HG02763 (cell line): ENCODE results near the gene PIAS4.

ENCODE experiments used
- ATAC-seq: cut with Tn5 transposase; IDR thresholded peaks from one replicate; pipeline ENCODE4 v1.9.1; 2021; ENCODE audit warnings: mild to moderate bottlenecking, moderate library complexity; ENCODE audit not compliant: unreplicated experiment

Gene PIAS4

DNA sequence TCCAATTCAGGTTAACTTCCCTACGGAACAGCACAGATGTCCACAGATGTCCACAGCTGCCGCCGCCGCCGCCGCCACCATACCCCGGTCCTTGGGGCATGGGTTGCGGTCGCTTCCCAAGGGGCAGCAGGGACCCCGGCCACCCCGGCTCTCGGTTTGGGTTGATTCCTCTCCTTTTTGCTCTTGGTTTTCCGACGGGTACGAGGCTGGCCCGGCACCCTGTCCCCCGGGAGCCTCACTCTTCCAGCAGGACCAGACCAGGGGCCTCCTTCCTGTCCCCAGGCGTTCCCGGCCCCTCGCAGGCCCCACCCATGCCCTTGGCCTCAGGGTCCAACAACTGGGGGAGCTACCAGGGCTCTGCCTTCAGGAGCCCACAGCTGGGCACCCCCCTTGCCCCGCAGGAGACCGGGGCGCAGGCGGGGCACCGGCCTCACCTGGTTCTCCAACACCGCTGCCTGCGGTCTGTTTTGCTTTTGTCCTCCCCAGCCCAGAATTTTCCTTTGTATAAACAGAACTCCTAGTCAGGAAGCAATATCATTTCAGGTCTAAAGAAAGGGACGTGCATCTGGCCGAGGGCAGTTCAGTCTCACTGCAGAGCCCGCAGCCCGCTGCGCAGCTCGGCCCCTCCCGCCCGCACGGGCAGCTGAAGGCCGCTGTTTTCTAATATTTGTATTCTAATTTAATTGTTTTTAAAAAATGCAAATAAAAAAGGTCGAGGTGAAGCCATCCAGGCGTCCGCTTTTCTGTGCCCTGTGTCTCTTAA, 31.3 kb downstream of the PIAS4 start:
- ATAC-seq: no peak

DNA sequence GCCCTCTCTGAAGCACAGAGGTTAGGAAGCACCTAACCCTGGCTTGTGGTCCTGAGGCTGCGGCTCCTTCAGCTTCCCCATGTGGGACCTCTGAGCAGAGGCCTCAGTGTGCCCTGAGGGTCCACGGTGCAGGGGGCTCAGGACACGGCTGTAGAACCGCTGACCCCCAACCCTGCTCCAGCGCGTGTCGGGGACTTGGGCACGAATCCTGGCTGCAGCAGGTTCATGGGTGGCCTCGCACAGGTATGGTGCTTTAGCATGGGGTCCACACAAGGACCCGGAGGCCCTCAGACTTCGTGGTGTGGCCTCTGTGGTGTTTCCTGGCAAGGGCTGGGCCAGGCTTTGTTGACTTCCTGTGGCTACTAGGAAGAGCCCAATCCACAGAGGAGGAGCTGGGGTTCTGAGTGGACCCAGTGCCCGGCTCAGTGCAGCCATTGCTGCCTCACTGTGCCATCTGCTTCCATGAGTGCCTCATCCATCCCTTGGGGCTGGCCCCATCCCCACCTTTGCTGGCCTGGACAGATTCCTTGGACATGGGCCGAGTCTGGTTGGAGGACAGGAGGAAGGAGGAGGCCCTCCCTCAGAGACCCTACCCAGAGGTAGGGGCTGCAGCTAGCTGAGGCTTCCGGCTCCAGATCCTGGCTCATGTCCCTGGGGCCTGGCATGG, 34.7 kb downstream of the PIAS4 start:
- ATAC-seq: no peak

DNA sequence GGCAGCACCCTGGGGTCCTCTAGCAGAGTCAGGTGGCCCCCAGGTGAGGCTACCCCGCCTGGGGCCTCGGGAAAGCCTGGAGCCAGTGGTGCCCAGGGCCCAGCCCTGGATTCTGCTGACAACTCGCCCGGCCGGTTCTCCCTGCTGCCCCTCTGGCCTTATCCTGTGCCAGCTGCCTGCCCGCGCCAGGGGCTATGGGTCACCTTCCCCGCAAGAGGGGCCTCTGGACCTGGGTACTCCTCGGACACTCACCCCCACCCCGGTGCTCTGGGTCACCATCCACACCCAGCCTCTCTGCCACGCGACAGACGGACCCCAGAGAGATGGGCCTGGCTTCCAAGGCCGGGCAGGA, 35.2 kb downstream of the PIAS4 start:
- no peak for ATAC-seq

DNA sequence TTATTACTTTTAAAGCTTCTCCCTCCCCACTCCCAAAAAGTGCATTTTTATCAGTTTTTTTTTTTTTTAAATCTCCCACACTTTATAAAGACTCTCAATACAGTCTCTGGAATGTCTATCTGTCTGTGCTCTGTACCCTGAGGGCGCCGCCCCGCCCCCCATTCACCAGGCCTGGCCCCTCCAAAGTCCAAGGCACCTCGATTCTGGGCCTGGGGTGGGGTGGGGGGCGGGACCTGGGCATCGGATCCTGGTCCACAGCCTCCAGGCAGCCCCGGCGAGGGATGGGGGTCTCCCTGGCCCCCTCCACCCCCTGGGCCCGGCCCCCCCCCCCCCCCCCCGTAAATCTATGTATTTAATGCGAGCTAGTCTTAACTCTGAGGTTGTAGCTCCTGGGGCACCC, 35.9 kb downstream of the PIAS4 start:
- ATAC-seq: no peak

DNA sequence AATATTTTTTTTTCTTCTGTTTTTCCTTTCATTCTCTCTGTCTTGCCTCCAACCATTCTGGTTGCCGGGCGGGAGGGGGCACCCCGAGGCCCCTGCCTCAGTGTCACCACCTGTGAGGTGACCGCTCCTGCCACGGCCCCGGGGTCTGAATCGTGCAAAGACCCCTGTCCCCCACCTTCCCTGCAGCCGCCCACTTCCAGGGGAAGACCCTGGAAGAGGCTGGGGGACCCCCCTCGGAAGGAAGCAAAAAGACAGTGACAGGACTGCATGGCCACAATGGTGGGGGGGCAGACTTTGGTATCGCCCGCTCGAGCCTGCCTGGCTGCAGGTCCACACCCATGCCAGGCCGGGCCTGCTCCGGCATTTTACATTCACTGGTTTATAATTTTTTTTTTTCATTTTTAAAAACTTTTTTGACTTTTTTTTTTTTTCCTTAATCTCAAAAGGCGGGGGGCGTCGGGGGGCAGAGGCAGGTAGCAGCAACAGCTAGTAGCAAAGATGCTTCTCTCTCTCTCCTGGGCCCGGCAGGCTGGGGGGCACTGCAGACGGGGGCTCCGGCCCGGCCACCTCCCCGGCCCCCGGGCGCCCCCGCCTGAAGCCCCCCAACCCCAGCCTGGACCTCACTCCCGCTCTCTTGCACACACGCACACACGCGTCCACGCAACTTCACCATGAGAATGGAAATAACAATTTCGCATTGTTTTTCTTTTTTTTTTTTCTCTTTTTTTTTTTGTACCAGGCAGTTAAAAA, 36.6 kb downstream of the PIAS4 start:
- ATAC-seq: no peak

DNA sequence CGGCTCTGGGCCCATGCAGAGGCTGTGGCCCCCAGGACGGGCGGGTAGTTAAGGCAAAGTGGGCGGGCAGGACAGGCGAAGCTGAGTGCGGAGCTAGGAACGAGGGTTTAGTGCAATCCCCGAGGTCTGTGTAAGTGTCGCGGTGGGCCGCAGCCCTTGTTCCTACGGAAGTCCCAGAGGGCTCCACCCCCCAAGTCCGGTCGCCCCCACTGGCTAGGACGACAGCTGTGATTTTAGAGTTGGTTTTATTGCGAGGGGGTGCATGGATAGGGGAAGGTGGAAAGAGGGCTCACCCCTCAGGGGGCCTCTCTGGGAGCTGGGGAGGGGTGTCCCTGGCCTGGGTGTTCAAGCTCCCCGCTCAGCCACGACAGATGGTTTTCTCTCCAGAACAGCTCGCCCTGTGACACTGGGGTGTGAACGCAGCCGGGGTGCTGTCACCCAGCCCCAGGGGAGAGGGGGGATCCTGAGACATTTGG, 37.5 kb downstream of the PIAS4 start:
- no peak for ATAC-seq

DNA sequence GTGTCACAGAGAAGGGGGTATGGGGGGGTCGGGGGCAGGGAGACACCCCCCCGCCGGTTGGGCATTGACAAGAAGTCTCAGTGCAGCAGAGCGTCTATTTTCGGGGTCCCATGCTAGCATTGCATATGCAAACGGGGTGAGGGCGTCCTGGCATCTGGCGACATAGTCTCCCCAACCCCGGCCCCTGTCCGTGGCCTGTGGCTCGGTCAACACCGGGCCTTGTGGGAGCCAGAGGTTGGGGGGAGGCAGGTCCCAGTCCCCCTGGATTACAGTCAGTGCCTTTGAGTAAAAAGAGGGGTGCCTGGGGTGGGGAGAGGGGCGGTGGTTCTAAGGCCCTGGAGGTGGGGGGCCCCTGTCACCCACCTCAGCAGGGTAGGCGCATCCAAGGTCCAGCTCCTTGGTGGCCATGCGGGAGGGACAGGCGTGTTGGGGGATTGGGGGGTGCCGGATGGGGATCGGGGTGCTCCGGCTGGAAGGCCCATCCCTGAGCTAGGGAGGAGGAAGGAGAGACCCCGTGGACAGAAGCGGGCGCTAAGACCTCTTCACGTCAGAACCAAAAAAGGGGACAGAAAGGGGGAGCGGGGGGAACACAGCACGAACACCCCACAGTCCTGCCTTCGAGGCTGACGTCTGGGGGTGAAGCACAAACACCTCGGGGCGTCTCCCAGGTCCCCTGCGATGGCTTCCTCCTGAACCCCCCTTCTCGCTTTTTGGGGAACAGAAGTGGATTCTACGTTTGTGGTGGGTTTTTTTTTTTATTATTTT, 38.2 kb downstream of the PIAS4 start:
- no peak for ATAC-seq

DNA sequence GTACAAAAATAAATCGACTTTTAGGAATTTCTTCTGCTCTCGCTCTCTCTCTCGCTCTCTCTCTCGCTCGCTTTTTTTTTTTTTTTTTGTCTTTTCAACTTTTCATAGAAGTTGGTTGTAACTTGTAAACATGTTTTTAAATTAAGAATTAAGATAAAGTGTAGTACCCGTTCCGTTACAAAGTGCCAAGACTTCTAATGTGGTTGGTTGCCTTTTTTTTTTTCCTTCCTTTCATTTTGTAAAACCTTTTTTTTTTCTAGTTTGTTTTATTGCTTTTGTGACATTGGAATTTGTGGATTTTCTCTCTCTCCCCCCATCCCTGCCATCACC, 38.8 kb downstream of the PIAS4 start:
- ATAC-seq: no peak

DNA sequence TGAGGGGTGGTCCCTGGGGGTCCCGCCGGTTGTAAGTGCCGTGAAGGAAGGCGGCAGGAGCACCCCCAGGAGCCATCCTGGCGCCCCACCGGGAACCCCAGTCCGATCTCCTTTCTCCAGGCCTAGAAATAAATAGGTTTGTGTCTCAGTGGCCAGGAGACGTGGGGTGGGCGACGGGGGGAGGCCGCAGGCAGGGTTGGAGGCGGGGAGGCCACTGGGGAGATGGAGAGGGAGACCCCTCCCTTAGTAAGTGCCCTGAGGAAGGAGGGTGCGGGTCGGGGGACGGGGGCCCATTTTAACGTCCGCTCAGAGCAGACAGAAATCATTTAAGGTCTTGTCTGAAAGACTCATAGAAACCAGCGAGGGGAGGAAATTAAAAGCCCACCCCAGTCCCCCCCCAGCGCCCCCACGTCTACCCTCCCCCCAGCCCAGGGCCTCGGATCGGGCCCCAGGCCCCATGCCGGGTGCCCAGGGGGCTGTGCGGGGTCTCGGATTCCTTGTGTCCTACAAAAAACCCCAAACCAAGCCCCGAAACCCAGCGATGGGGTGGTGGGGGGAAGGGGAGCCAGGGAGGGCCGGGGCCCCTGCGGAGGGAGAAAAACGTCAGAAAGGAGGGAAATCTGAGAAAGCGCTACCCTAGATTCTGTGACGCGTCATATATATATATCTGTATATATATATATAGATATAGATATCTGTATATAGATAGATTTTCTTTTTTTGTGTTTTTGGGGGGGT, 39.6 kb downstream of the PIAS4 start:
- ATAC-seq: no peak

DNA sequence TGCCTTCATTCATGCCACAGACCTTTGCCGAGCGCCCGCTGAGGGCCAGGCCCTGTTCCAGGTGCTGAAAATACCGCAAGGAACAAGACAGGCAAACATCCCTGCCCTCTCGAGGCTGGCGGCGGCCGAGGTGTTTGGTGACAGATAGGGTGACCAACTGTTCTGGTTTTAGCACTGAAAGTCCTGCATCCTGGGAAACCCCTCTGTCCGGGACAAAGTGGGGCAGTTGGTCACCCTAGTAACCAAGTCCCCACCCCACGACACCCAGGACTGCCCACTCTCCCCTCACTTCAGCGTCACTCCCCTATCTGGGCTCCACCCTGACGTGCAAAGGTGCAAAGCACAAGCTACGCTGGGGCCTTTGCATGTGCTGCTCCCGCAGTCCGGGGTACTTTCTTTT, 41.9 kb downstream of the PIAS4 start:
- ATAC-seq: no peak

DNA sequence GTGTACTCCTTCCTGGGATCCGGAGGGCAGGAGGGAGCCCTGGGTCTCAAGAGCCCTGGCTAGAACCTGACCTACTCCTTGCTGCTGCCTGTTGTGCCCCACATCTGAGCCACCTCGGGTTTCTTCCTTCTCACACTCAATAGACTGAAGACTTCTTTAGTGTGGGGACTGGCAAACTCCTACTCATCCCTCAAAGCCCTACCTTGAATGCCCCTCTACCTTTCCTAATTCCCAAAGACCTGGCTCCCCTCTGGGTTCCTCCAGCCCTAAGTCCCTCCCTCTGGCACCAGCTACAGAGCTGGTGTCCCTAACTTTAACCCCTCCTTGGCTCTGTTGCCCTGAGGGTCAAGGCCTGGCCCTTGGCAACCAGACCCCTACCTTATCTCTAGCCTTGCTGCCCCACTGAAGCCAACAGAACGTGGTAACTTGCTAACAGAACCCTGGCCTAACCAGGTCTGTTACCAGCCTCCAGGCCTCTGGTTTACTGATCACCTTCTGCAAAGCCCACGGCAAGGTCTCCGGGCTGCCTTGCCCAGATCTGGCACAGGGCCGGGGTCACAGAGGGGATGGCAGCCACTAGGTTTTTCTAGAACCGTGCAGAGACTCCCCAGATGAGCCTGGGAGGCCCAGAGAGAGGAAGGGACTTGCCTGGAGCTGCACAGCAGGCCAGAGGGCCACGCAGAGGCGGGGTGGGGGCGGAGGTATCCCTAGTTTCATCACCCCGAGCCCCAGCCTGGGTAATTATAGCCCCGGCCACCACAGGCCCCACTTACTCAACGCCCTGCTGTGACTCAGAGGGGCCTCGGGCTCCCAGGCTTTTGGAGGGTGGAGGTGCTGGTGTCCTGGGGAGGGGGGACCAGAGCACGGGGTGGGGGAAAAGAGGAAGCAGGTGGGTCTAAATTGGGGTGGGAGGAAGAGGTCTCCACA, 43.9 kb downstream of the PIAS4 start:
- ATAC-seq: no peak

DNA sequence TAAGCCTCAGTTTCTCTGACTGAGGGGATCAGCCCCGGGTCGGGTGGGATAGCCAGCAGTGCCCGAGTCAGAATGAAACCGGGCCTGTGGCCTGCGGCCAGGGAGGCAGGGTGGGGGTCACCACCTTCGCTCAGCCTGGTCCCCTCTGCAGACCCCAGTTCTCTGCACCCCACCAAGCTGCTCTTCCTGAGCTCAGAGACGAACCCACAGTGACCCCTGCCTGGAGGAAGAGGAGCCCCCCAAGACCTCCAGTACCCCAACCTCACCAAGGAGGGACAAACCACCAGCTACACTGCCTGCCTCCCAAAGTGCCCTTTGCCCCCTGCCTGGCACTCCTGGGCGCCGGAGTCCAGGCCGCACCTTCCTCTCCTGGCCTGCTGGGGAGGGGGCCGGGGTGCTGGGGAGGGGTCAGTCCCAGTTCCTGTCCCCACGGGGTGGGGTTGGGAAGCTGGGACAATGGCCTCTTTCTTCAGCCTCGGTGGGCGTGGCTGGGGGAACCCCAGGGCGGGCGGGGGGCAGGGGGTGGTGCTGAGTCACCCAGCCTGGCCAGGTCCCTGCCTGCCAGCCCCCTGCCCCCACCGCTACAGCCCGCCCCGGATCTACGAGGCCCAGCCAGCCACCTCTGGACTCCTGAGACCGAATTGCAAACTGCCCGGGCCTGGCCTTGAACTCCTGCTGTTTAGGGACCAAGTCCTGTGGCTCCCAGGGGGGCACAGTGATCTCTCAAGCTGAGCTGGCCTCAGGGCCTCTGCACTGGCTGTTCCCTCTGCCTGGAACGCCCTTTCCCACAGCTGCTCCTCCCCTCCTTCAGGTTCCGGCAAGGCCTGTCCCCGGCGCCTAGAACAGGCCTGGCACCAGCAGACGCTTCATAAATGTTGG, 44.8 kb downstream of the PIAS4 start:
- no peak for ATAC-seq

DNA sequence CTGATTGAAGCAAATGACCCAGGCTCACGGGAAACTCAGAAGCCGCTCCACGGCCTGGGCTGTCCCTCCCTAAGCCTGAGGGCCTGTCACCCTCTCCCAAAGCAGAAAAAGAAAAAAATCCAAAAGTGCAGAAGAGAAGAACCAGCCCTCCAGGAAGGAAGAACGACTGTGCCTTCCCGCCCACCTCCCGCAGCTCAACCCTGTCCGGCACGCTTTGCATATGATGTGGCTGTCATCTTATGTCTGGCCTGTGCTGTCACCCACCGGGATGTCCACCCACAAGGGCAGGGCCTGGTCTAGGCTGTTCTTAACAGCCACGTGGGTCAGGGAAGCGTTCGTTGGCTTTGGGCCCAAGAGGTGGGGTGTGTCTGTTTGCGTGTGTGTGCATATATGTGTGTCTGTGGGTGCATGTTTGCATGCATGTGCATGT, 45.5 kb downstream of the PIAS4 start:
- ATAC-seq: no peak

DNA sequence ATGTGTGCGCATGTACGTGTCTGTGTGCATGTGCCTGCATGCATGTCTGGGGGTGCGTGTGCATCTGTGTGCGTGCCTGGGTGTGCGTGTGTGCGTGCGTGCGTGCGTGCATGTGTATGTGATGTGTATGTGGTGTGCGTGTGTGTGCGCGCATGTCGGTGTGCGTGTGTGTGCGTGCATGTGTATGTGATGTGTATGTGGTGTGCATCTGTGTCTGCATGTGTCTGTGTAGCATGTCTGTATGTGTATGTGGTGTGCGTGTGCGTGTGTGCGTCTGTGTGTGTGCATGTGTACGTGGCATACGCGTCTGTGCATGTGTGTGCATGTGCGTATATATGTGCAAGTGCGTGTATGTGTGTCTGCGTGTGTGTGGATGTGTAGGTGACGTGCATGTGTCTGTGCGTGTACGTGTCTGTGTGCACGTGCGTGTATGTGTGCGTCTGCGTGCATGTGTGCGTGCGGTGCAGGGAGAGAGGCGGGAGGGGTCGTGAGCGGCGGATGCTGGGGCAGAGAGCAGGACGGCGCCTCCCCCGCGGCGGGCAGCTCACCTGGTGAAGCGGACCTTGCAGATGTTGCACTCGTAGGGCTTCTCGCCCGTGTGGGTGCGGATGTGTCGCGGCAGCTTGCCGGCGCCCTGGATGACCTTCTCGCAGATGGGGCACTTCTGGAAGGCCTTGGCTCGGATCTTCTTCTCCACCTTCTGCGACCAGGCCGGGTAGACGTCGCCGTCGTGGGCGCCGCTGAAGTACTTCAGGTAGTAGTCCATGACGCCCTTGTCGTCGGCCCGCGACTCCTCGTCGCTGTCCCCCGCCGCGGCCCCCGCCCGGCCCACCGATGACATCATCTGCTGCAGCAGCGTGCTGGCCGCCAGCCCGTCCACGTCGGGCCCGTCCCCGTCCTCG, 46.1 kb downstream of the PIAS4 start:
- ATAC-seq: no peak

DNA sequence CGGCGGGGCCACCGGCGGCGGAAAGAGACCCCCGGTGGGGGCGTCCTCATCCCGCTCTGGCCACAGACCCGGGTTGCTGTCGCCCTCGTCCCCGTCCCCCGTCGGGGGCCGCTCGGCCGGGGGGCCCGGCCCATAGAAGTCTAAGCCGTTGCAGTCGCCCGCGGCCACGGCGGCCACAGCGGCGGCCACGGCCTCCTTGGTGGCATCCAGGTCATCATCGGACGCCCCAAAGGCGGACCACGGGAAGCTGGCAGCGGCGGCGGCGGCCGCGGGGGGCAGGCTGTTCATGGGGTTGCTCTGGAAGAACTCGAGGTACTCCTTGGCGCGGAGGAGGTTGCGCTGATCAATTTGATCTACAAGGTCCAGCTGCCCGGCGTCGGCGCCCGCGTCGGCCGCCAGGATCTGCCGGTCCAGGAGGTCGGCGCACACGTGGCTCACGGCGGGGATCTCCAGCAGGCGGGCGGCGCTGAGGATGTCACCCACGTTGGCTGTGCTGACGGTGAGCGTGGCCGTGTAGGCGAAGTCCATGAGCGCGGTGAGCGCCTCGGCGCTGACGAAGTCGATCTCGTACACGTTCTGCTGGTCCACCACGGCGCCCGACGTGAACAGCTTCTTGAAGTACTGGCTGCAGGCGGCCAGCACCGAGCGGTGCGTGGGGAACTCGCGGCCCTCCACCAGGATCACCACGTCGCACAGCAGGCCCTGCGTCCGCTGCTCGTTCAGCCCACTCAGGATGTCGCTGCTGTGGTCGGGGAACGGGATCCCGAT, 47.1 kb downstream of the PIAS4 start:
- ATAC-seq: no peak

DNA sequence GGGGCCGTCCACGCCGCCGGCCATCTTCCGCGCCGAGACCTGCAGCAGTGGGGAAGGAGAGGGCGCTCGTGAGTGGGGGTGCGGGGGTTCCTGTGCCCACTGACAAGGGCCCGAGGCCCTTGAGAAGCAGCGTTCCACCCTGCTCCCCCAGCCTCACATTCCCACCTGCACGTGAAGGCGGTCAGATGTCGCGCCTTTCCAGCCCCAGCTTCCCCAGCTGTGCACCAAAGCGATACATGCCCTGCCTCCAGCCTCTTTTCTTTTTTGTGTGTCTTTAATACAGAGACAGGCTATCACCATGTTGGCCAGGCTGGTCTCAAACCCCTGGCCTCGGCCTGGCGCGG, 47.6 kb downstream of the PIAS4 start:
- ATAC-seq: no peak
